ENCODE data around the gene LRRC45.

Gene LRRC45

DNA sequence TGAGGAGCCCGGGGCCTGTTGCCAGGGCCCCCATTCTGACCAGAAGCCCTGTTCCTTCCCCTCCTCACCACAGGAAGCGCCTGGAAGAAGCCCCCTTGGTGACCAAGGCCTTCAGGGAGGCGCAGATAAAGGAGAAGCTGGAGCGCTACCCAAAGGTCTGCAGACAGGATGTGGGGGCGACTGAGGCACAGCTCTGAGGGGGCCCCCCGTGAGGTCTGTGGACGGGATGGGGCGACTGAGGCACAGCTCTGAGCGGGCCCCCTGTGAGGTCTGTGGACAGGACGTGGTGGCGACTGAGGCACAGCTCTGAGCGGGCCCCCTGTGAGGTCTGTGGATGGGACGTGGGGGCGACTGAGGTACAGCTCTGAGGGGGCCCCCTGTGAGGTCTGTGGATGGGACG lies 13.7 kb upstream of the LRRC45 start:
- DNase-seq = no peak
- Histone ChIP-seq H3K4me3 (ENCODE audit: low read depth, low read length) (no peak overlapping the region), H3K27ac (no peak overlapping the region), H3K27me3 (ENCODE audit: insufficient read depth, low read depth, severe bottlenecking) (no peaks in the 10 kb centered on the region), H3K9me3 (ENCODE audit: severe bottlenecking) (no peaks in the 10 kb centered on the region), H3K36me3 (peaks cover 21% of the 10 kb centered on the region)
- TF ChIP-seq, protein P1, sequence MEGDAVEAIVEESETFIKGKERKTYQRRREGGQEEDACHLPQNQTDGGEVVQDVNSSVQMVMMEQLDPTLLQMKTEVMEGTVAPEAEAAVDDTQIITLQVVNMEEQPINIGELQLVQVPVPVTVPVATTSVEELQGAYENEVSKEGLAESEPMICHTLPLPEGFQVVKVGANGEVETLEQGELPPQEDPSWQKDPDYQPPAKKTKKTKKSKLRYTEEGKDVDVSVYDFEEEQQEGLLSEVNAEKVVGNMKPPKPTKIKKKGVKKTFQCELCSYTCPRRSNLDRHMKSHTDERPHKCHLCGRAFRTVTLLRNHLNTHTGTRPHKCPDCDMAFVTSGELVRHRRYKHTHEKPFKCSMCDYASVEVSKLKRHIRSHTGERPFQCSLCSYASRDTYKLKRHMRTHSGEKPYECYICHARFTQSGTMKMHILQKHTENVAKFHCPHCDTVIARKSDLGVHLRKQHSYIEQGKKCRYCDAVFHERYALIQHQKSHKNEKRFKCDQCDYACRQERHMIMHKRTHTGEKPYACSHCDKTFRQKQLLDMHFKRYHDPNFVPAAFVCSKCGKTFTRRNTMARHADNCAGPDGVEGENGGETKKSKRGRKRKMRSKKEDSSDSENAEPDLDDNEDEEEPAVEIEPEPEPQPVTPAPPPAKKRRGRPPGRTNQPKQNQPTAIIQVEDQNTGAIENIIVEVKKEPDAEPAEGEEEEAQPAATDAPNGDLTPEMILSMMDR (IDR thresholded peaks at IDR 0.05; ENCODE audit: low read depth, low read length) = no peak

DNA sequence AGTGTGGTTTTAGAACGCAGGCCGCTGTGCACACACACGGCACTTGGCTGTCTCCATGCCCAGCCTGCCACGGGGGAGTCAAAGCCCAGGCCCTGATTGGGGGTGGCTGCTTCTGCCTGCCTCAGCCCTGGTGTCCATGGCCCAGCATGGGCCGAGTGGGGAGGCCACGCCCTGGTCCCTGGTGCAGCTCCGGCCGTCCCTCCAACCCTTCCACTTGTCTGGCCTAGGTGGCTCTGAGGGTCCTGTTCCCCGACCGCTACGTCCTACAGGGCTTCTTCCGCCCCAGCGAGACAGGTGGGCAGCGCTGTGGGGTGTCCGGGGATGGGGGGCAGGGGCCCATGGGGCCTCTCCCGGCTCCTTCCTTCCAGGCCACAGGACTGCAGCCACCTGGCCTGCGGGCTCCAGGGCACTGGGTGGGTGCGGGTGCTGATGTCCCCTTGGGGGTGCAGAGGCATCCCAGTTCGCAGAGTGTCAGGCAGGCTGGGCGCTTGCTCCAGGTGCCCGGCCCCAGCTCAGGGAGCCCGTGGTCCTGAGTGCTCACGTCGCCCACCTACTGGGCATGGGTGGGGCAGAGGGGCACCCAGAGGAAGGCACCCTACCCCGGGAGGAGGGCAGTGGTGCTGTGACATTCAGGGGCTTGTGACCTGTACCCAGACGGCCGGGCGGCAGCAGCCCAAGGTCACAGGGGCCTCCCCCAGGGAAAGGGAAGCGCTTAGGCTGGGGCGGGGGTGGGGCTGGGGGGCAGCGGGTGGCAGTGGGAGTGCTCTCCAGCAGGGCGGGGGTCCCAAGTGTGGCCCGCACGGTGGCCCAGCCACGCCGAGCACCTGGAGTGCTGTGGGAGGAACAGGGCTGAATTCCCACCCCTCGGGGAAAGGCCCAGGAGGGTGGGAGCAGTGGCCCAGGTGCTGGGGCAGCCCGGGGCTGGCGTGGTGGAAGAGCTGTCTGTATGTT lies 12.3 kb upstream of the LRRC45 start:
- peaks cover 16% of the 10 kb centered on the region for H3K36me3 ChIP-seq
- TF ChIP-seq, protein P1 (IDR thresholded peaks at IDR 0.05; ENCODE audit: low read depth, low read length) = no peak
- no peaks in the 10 kb centered on the region for H3K27me3 ChIP-seq (ENCODE audit: insufficient read depth, low read depth, severe bottlenecking)
- H3K4me3 ChIP-seq (ENCODE audit: low read depth, low read length) = no peak overlapping the region
- H3K27ac ChIP-seq = no peak overlapping the region
- DNase-seq = no peak
- no peaks in the 10 kb centered on the region for H3K9me3 ChIP-seq (ENCODE audit: severe bottlenecking)

DNA sequence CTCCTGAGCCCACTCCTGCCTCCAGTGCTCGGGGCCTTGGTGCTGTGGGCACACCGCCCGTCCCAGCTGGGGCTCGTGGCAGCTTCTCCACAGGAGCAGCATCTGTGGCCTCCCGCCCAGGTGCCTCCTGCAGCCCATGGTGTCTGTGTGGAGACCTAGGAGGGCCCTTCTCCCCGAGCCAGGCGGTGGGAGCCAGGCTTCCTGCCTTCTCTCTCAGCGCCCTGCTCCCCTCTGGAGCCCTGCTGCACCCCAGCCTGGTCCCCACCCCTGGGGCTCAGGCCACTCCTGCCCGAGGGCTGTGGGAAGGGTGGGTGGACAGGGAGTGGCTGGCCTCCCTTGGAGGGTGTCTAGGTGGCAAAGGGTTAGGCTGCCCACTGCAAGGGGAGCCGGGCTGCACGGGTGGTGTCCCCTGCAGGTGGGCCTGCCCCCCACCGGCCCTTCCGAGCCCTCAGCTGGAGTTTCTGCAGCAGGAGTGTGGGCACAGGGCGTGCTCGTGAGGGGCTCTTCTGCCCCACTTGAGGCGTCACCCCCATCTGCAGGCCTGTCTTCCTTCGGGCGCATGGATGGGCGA lies 11.4 kb upstream of the LRRC45 start:
- H3K27ac ChIP-seq = no peak overlapping the region
- H3K27me3 ChIP-seq (ENCODE audit: insufficient read depth, low read depth, severe bottlenecking) = no peaks in the 10 kb centered on the region
- H3K36me3 ChIP-seq = peaks cover 19% of the 10 kb centered on the region
- no peak for DNase-seq
- H3K4me3 ChIP-seq (ENCODE audit: low read depth, low read length) = no peak overlapping the region
- no peaks in the 10 kb centered on the region for H3K9me3 ChIP-seq (ENCODE audit: severe bottlenecking)
- TF ChIP-seq, protein P1 (IDR thresholded peaks at IDR 0.05; ENCODE audit: low read depth, low read length) = no peak

DNA sequence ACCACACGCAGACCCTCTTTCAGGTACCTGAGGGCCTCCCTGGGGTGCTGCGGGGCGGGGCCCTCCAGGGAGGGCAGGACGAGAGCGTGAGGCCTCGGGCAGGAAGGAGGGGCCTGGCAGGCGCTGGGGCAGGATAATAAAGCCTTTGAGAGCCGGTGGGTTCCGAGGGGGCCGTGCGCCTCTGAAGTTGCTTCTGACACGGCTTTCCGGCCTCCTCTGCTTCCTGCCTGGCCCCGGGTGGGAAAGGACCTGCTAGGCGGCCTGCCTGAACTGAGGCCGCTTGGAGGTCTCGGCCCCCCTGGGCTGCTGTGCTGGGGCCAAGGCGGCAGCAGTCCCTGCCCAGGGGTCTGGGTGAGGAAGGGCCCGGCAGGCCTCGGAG lies 10.9 kb upstream of the LRRC45 start:
- DNase-seq = no peak
- TF ChIP-seq, protein P1 (IDR thresholded peaks at IDR 0.05; ENCODE audit: low read depth, low read length) = no peak
- H3K27ac ChIP-seq = no peak overlapping the region
- peaks cover 22% of the 10 kb centered on the region for H3K36me3 ChIP-seq
- no peaks in the 10 kb centered on the region for H3K9me3 ChIP-seq (ENCODE audit: severe bottlenecking)
- no peak overlapping the region for H3K4me3 ChIP-seq (ENCODE audit: low read depth, low read length)
- no peaks in the 10 kb centered on the region for H3K27me3 ChIP-seq (ENCODE audit: insufficient read depth, low read depth, severe bottlenecking)

DNA sequence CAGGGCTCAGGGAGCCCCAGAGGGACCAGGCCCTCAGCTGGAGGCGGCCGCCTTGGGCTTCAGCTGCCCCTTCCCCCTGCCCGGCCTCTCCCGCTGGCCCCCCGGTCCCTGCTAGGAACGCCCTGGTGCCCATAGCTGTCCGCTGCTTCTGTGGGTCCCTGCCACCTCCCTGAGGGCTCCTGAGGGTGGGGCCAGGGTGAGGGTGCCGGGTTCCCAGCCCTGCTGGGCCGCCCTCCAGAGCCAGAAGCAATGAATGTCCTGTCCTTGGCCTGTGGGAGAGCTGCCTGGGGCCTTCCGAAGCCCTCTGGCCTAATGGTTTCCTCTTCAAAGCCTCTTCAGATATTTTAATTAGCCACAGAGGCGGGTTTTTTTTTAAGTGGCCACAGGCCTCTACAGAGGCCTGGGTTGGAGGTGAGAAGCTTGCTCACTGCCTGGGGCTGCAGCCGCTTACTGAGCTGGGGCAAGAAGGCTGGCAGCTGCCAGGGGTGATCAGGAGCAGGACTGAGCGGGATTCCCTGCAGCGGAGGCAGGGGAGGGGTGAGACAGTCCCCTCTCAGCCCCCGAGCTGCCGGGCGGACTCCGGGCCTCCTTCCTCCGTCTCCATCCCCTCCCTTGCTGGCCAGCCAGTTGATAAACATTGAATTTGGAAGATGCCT lies 10.3 kb upstream of the LRRC45 start:
- no peaks in the 10 kb centered on the region for H3K9me3 ChIP-seq (ENCODE audit: severe bottlenecking)
- H3K36me3 ChIP-seq = peaks cover 27% of the 10 kb centered on the region
- H3K27me3 ChIP-seq (ENCODE audit: insufficient read depth, low read depth, severe bottlenecking) = no peaks in the 10 kb centered on the region
- no peak overlapping the region for H3K27ac ChIP-seq
- TF ChIP-seq, protein P1 (IDR thresholded peaks at IDR 0.05; ENCODE audit: low read depth, low read length) = no peak
- H3K4me3 ChIP-seq (ENCODE audit: low read depth, low read length) = no peak overlapping the region
- no peak for DNase-seq

All from WERI-Rb-1 (cell line).